GM20000 (cell line): ENCODE results near the gene SUN2.

Experiments
- DNase-seq: peaks from one replicate; pipeline ENCODE4 v3.0.0; 2012; ENCODE audit warnings: low spot score
- CTCF ChIP-seq: IDR thresholded peaks from 2 replicates; pipeline ENCODE4 v1.5.1; 2012; ENCODE audit warnings: mild to moderate bottlenecking, control low read depth; ENCODE audit errors: extremely low read depth, missing control alignments

Gene SUN2

DNA sequence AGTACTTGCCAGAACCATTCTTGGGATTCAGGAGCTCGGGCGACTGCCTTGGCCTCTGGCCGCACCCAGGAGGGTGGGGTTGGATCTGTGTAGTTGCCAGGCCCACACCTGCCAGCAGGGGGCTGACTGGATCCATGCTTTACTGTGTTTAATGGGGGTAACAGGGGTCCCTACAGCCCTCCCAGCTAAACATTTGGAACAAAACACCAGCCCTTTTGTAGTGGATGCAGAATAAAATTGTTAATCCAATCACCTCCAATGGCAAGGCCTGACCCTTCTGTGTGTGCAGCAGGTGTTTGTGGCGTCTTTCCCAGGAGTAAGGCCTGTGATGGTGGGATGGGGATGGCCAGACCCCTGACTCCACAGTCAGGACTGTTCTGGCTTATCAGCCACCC, 22.5 kb downstream of the SUN2 start:
- DNase-seq = peak; percentile 67
- TF ChIP-seq CTCF = peak; percentile 59

DNA sequence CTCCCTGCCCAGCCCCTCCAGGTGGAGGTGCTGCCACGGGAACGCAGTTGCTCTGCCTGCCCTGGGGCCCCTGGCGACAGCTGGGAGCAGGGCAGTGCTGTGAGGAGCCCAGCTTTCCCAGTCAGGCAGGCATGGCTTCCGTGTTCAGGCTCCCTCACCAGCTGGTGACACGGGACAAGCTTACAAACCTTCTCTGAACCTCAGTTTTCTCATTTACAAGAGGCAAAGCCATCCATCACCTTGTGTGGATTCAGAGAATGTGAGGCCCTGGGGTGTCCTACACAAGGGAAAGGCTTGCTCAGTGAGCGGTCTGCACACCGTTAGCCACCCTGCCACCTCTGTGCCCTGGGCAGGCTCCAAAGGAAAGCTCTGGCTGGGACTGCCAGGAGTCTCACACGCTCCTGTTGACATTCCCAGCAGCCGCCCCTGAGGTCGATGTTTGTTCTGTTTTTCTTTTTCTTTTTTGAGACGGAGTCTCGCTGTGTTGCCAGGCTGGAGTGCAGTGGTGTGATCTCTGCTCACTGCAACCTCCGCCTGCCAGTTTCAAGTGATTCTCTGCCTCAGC, 23.5 kb downstream of the SUN2 start:
- no peak for DNase-seq
- no peak for TF ChIP-seq CTCF

DNA sequence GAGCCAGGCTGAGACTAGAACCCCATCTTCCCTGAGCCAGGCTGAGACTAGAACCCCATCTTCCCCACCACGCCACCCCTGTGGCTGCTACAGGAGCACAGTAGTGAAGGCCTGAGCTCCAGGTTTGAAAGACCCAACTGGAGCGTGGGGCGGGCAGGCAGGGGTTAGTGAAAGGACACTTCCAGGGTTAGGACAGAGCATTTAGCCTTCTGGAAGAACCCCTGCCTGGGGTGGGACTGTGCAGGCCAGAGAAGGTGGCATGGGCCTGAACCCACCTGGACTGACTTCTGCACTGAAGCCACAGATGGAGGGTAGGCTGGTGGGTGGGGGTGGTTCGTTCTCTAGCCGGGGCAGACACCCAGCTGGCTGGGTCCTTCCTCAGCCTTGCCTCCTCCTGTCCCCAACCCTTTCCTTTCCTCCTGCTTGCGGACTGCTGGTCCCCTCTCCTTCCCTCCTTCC, 24.1 kb downstream of the SUN2 start:
- DNase-seq = no peak

DNA sequence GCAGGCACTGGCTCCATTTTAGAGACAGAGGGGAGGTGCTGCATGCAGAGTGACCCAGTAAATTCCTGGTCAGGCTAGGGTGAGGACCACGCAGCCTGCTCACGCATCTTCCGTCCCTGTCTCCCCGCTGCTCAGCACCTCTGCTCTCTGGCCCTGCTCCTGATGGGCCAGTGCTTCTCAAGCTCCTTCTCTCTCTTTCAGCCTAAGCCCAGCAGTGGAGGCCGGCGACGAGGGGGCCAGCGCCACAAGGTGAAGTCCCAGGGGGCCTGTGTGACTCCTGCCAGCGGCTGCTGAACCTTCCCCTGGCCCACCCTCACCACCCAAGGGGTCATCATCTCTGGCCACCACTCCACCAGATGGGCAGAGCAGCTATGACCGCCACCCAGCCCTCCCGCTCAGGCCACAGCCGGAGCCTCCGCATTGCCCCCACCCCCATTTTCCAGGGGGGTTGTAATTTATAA, 25.4 kb downstream of the SUN2 start:
- no peak for DNase-seq
- no peak for TF ChIP-seq CTCF

More for the DNA sequence above, 24.1 kb downstream of the SUN2 start:
- TF ChIP-seq CTCF = no peak

GRCh38 chr22:38729946-38730345, 25.9 kb downstream of the SUN2 start:
- DNase-seq = no peak
- no peak for TF ChIP-seq CTCF

GRCh38 chr22:38728871-38729796, 26.7 kb downstream of the SUN2 start:
- no peak for TF ChIP-seq CTCF
- DNase-seq = no peak
